Measurements from ENCODE around the gene FHOD3.

GRCh38 chr18:36812678-36813077, 515.2 kb downstream of the FHOD3 start:
- no peak for TF ChIP-seq CTCF (conservative IDR thresholded peaks at IDR 0.05; ENCODE audit: low read depth in 2 of 2)
- no peak for TF ChIP-seq JUNB (IDR thresholded peaks at IDR 0.05; ENCODE audit: unreplicated experiment)
- no peak for TF ChIP-seq ZNF114 (CRISPR knock-in tag; IDR thresholded peaks at IDR 0.05)
- TF ChIP-seq POLR2AphosphoS5 (IDR thresholded peaks at IDR 0.05; ENCODE audit: low read depth) = no peak
- TF ChIP-seq CREB1 (CRISPR knock-in tag; IDR thresholded peaks at IDR 0.05; ENCODE audit: low read depth) = no peak
- no peak for TF ChIP-seq EZH2phosphoT487 (IDR thresholded peaks at IDR 0.05; ENCODE audit: unreplicated experiment)
- TF ChIP-seq EZH2 (IDR thresholded peaks at IDR 0.05; ENCODE audit: low read depth, unreplicated experiment) = no peak
- TF ChIP-seq NANOG (IDR thresholded peaks at IDR 0.05; ENCODE audit: borderline replicate concordance) = no peak
- TF ChIP-seq, protein P1, sequence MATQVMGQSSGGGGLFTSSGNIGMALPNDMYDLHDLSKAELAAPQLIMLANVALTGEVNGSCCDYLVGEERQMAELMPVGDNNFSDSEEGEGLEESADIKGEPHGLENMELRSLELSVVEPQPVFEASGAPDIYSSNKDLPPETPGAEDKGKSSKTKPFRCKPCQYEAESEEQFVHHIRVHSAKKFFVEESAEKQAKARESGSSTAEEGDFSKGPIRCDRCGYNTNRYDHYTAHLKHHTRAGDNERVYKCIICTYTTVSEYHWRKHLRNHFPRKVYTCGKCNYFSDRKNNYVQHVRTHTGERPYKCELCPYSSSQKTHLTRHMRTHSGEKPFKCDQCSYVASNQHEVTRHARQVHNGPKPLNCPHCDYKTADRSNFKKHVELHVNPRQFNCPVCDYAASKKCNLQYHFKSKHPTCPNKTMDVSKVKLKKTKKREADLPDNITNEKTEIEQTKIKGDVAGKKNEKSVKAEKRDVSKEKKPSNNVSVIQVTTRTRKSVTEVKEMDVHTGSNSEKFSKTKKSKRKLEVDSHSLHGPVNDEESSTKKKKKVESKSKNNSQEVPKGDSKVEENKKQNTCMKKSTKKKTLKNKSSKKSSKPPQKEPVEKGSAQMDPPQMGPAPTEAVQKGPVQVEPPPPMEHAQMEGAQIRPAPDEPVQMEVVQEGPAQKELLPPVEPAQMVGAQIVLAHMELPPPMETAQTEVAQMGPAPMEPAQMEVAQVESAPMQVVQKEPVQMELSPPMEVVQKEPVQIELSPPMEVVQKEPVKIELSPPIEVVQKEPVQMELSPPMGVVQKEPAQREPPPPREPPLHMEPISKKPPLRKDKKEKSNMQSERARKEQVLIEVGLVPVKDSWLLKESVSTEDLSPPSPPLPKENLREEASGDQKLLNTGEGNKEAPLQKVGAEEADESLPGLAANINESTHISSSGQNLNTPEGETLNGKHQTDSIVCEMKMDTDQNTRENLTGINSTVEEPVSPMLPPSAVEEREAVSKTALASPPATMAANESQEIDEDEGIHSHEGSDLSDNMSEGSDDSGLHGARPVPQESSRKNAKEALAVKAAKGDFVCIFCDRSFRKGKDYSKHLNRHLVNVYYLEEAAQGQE (IDR thresholded peaks at IDR 0.05; ENCODE audit: unreplicated experiment) = no peak
